OCI-LY1 (cell line): Measurements from ENCODE around the gene SLC9A1.

Experiments
- H2AFZ ChIP-seq: fragments of 200-600 bp; sonication (generic), shearing (Covaris generic); 2 replicates; pipeline ENCODE4 v1.6.0; 2014; ENCODE audit warnings: antibody characterized with exemption, mild to moderate bottlenecking, low read length
- H3F3A ChIP-seq: fragments of 200-600 bp; sonication (generic), shearing (Covaris generic); 2 replicates; pipeline ENCODE4 v1.6.0; 2014; ENCODE audit warnings: mild to moderate bottlenecking, antibody characterized with exemption, low read length, moderate library complexity; ENCODE audit not compliant: insufficient read depth
- H3K27ac ChIP-seq: fragments of 200-600 bp; sonication (generic); 2 replicates; pipeline ENCODE4 v1.5.1; 2014; ENCODE audit warnings: low read length, mixed run types, mild to moderate bottlenecking, low read depth; ENCODE audit not compliant: poor library complexity, severe bottlenecking
- H3K27me3 ChIP-seq: fragments of 200-600 bp; sonication (generic); 2 replicates; pipeline ENCODE4 v1.6.0; 2014; ENCODE audit warnings: antibody characterized with exemption, mild to moderate bottlenecking, low read length, moderate library complexity; ENCODE audit not compliant: insufficient read depth
- H3K36me3 ChIP-seq: fragments of 200-600 bp; sonication (generic); 2 replicates; pipeline ENCODE4 v1.6.1; 2014; ENCODE audit warnings: mild to moderate bottlenecking, antibody characterized with exemption, low read length, moderate library complexity, mixed read lengths; ENCODE audit not compliant: insufficient read depth
- H3K4me1 ChIP-seq: fragments of 200-600 bp; sonication (generic); 2 replicates; pipeline ENCODE4 v1.5.1; 2014; ENCODE audit warnings: mild to moderate bottlenecking, low read length, moderate library complexity; ENCODE audit not compliant: insufficient read depth, severe bottlenecking
- H3K4me2 ChIP-seq: fragments of 200-600 bp; sonication (generic), shearing (Covaris generic); 2 replicates; pipeline ENCODE4 v1.6.1; 2014; ENCODE audit warnings: low read length
- H3K4me3 ChIP-seq: fragments of 200-600 bp; sonication (generic); 2 replicates; pipeline ENCODE4 v1.5.1; 2014; ENCODE audit warnings: low read length, low read depth, mild to moderate bottlenecking, mixed read lengths; ENCODE audit not compliant: poor library complexity, severe bottlenecking
- H3K79me2 ChIP-seq: fragments of 200-600 bp; shearing (Covaris generic); 2 replicates; pipeline ENCODE4 v1.6.1; 2016; ENCODE audit warnings: mixed run types, low read length, mixed read lengths; ENCODE audit not compliant: insufficient read depth
- H3K9ac ChIP-seq: fragments of 200-600 bp; sonication (generic), shearing (Covaris generic); 2 replicates; pipeline ENCODE4 v1.6.1; 2014; ENCODE audit warnings: mild to moderate bottlenecking, low read length, mixed read lengths
- H3K9me2 ChIP-seq: fragments of 200-600 bp; sonication (generic), shearing (Covaris generic); 2 replicates; pipeline ENCODE4 v1.6.1; 2014; ENCODE audit warnings: low read depth, mild to moderate bottlenecking, low read length, mixed read lengths
- H3K9me3 ChIP-seq: fragments of 200-600 bp; shearing (Covaris generic); 2 replicates; pipeline ENCODE4 v1.6.1; 2014; ENCODE audit warnings: low read length, mixed read lengths
- H4K20me1 ChIP-seq: fragments of 200-600 bp; sonication (generic), shearing (Covaris generic); 2 replicates; pipeline ENCODE4 v1.6.0; 2016; ENCODE audit warnings: mild to moderate bottlenecking, low read length; ENCODE audit not compliant: insufficient read depth
- CTCF ChIP-seq: fragments of 200-600 bp; sonication (generic), shearing (Covaris generic); IDR thresholded peaks from 2 replicates; pipeline ENCODE4 v1.5.1; 2017; ENCODE audit warnings: mild to moderate bottlenecking, antibody characterized with exemption, low read length, moderate library complexity, mixed read lengths
- EZH2 ChIP-seq: fragments of 200-600 bp; sonication (generic), shearing (Covaris generic); IDR thresholded peaks from 2 replicates; pipeline ENCODE4 v1.8.0; 2017; ENCODE audit warnings: borderline replicate concordance, mixed run types, mild to moderate bottlenecking, antibody characterized with exemption, low read length, moderate library complexity, mixed read lengths

The SLC9A1 gene

GRCh38 chr1:27117733-27118439, 37.0 kb downstream of the SLC9A1 start:
- Histone ChIP-seq H3K9ac (no peak overlapping the region), H3K9me3 (no peaks in the 10 kb centered on the region), H2AFZ (no peak overlapping the region), H3K27ac (no peak overlapping the region), H3K4me3 (no peak overlapping the region), H3K9me2 (no peaks in the 10 kb centered on the region), H3K4me2 (no peak overlapping the region), H3K4me1 (no peaks in the 10 kb centered on the region), H3F3A (no peaks in the 10 kb centered on the region), H3K36me3 (peaks cover 8% of the 10 kb centered on the region; the same call in 1 of the 2 replicates), H3K27me3 (no peaks in the 10 kb centered on the region), H4K20me1 (no peaks in the 10 kb centered on the region), H3K79me2 (no peaks in the 10 kb centered on the region)
- TF ChIP-seq CTCF, result no peak
- no peak for TF ChIP-seq EZH2

GRCh38 chr1:27116697-27117096, 38.2 kb downstream of the SLC9A1 start:
- H3F3A ChIP-seq, result no peaks in the 10 kb centered on the region
- no peak overlapping the region for H3K27ac ChIP-seq
- H3K9me2 ChIP-seq, result no peaks in the 10 kb centered on the region
- no peak overlapping the region for H2AFZ ChIP-seq
- TF ChIP-seq EZH2, result no peak
- TF ChIP-seq CTCF, result no peak
- H3K79me2 ChIP-seq, result no peaks in the 10 kb centered on the region
- no peaks in the 10 kb centered on the region for H3K27me3 ChIP-seq
- no peak overlapping the region for H3K4me3 ChIP-seq
- no peaks in the 10 kb centered on the region for H3K9me3 ChIP-seq
- H3K4me2 ChIP-seq, result no peak overlapping the region
- H3K9ac ChIP-seq, result no peak overlapping the region
- peaks cover 8% of the 10 kb centered on the region; the same call in 1 of the 2 replicates for H3K36me3 ChIP-seq
- no peaks in the 10 kb centered on the region for H4K20me1 ChIP-seq
- peaks cover 7% of the 10 kb centered on the region for H3K4me1 ChIP-seq

- TF ChIP-seq EZH2, result no peak
- no peak for TF ChIP-seq CTCF
- H3K27me3 ChIP-seq, result no peaks in the 10 kb centered on the region
- no peak overlapping the region for H3K9ac ChIP-seq
- peaks cover 7% of the 10 kb centered on the region for H3K4me1 ChIP-seq
- no peak overlapping the region for H2AFZ ChIP-seq
- H3K4me2 ChIP-seq, result no peak overlapping the region
- H3F3A ChIP-seq, result no peaks in the 10 kb centered on the region
- H4K20me1 ChIP-seq, result no peaks in the 10 kb centered on the region
- H3K9me3 ChIP-seq, result no peaks in the 10 kb centered on the region
- no peaks in the 10 kb centered on the region for H3K9me2 ChIP-seq
- H3K79me2 ChIP-seq, result no peaks in the 10 kb centered on the region
- no peak overlapping the region for H3K4me3 ChIP-seq
- H3K36me3 ChIP-seq, result peaks cover 8% of the 10 kb centered on the region; the same call in 1 of the 2 replicates
- no peak overlapping the region for H3K27ac ChIP-seq
Observed at GRCh38 chr1:27116232-27116631, 38.7 kb downstream of the SLC9A1 start.
